ENCODE results near the gene ALPK3.

Gene ALPK3

DNA sequence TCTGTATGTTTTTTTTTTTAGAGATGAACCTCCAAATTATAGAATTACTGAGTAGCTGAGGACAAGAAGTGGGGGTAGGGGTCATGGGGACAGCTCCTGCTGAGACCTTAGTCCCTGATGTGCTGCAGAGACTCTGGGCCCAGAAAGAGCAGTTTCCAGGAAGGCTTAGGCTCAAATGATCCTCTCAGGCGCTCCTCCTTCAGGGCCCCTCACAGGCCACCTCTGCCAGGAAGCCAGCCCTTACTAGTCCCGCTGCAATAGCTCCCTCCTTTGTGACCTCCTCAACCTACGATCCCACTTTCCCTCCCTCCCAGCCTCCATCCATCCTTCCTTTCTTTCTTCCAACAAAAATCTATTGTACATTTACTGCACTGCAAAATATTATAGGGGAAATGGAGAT, 91.9 kb downstream of the ALPK3 start:
- no peak overlapping the region for H3K27ac ChIP-seq (ENCODE audit: low read length)
- H3K36me3 ChIP-seq (ENCODE audit: control insufficient read depth, low read depth, low read length) = no peaks in the 10 kb centered on the region
- H3K4me1 ChIP-seq (ENCODE audit: control insufficient read depth, low read depth, low read length) = no peaks in the 10 kb centered on the region
- no peak overlapping the region for H3K9ac ChIP-seq (ENCODE audit: low read length)
- H3K27me3 ChIP-seq (ENCODE audit: control insufficient read depth, insufficient read depth, low read length) = no peaks in the 10 kb centered on the region
- H3K9me3 ChIP-seq (ENCODE audit: control insufficient read depth, low read depth, low read length) = no peaks in the 10 kb centered on the region
- H3K4me3 ChIP-seq (ENCODE audit: low read length) = no peak overlapping the region

DNA sequence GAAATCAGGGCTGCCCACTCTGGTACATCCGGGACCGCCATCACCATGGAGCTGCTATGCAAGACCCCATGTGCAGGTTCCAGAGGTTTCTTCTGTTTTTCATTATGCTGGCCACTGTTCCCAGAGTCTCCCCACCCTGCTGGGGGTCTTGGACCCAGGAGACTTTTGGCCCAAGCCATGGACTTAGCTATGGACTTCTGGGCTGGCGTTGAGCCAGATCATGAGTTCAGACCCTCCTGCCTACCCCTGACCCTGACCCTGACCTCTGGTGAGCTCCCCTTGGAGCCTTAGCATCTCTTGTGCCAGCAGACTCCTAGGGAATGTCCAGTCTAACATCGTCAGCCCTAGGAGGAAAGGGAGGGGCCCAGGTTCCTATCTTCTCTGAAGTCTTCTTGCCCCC, 92.6 kb downstream of the ALPK3 start:
- H3K4me1 ChIP-seq (ENCODE audit: control insufficient read depth, low read depth, low read length) = no peaks in the 10 kb centered on the region
- H3K27ac ChIP-seq (ENCODE audit: low read length) = no peak overlapping the region
- H3K27me3 ChIP-seq (ENCODE audit: control insufficient read depth, insufficient read depth, low read length) = no peaks in the 10 kb centered on the region
- no peak overlapping the region for H3K4me3 ChIP-seq (ENCODE audit: low read length)
- no peaks in the 10 kb centered on the region for H3K9me3 ChIP-seq (ENCODE audit: control insufficient read depth, low read depth, low read length)
- H3K36me3 ChIP-seq (ENCODE audit: control insufficient read depth, low read depth, low read length) = no peaks in the 10 kb centered on the region
- no peak overlapping the region for H3K9ac ChIP-seq (ENCODE audit: low read length)

DNA sequence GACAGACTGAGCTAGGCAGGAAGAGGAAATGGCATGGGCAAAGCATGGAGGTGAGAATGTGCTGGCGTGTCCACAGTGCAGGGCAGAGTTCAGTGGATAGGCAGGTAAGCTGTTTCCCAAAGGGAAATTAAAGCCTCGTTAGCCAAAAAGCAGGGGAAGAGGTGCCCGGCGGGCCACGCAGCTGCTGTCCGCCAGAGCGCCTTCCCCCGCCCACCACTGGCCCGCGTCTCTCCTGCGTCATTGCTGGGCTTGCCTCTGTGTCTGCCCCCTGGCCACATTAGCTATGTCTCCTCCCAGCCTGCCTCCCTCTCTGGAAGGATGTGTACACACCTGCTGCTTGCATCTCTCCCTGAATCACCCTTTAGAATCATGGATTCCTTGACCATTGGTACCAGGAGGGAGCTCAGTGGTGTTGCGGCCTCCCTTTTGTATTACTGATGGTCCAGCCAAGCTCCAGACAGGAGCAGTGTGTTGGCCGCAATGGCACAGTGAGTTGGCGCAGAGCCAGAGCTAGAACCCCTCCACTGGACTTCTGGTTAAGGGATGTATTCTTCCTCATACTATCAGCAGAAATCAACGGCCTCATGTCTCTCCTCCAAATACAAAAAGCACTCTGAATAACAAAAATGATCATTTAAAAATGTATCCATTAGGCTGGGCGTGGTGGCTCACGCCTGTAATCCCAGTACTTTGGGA, 93.9 kb downstream of the ALPK3 start:
- Histone ChIP-seq H3K36me3 (ENCODE audit: control insufficient read depth, low read depth, low read length) (no peaks in the 10 kb centered on the region), H3K27ac (ENCODE audit: low read length) (no peak overlapping the region), H3K9ac (ENCODE audit: low read length) (no peak overlapping the region), H3K4me1 (ENCODE audit: control insufficient read depth, low read depth, low read length) (no peaks in the 10 kb centered on the region), H3K9me3 (ENCODE audit: control insufficient read depth, low read depth, low read length) (no peaks in the 10 kb centered on the region), H3K4me3 (ENCODE audit: low read length) (no peak overlapping the region), H3K27me3 (ENCODE audit: control insufficient read depth, insufficient read depth, low read length) (no peaks in the 10 kb centered on the region)

DNA sequence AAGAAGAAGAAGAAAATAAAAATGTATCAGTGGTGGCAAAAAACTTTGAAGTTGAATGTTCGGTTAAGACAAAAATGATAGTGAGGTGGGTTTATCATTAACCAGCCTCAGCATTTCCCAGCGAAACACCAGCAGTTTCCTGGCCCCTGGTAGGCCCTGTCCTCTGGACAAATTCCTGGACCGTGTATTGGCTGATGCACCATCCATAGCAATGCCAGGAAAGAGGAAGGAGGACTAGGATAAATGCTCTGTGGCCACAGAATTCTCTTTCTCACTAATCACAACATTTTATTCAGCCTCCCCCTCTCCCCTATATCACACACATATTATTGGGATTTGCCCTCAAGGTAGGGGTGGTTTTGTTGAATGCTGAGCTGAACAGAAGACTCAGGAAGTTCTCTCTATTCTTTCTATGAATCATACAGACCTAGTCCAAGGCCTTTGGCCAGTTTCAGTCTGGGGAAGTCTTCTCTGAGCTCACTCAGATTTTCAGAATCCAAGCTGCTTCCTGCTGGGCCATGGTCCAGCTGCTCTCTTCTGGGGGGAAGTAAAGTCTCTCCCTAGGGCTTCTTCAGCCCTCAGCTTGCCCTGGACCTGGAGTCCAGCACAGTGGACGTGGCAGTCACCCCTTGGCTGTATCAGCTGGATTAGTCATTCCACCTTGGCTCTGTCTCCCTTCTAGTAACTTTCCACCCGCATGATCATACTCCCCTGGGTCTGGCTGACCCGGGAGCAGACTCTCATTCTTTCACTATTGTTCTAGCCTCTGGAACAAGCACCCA, 94.9 kb downstream of the ALPK3 start:
- no peaks in the 10 kb centered on the region for H3K4me1 ChIP-seq (ENCODE audit: control insufficient read depth, low read depth, low read length)
- no peak overlapping the region for H3K4me3 ChIP-seq (ENCODE audit: low read length)
- no peak overlapping the region for H3K9ac ChIP-seq (ENCODE audit: low read length)
- H3K36me3 ChIP-seq (ENCODE audit: control insufficient read depth, low read depth, low read length) = no peaks in the 10 kb centered on the region
- H3K27ac ChIP-seq (ENCODE audit: low read length) = no peak overlapping the region
- H3K9me3 ChIP-seq (ENCODE audit: control insufficient read depth, low read depth, low read length) = no peaks in the 10 kb centered on the region
- no peaks in the 10 kb centered on the region for H3K27me3 ChIP-seq (ENCODE audit: control insufficient read depth, insufficient read depth, low read length)

DNA sequence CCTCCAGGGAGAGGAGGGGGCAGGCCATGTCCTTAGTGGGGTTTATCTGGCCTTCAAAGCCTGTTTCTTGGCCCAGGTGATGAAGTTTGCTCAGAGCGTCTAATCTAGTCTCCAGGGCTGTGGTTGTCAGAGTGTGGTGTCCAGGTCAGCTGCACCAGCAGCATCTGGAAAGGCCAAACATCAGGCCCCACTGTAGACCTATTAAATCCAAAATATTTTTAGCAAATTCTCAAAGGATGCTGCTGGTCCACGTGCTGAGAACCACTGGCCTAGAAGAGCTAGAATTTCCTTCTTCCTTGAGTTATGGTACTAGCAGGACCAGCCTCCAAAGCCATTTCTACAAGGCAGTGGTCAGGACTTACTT, 96.2 kb downstream of the ALPK3 start:
- Histone ChIP-seq H3K36me3 (ENCODE audit: control insufficient read depth, low read depth, low read length) (no peaks in the 10 kb centered on the region), H3K27ac (ENCODE audit: low read length) (no peak overlapping the region), H3K9ac (ENCODE audit: low read length) (no peak overlapping the region), H3K4me3 (ENCODE audit: low read length) (no peak overlapping the region), H3K9me3 (ENCODE audit: control insufficient read depth, low read depth, low read length) (no peaks in the 10 kb centered on the region), H3K27me3 (ENCODE audit: control insufficient read depth, insufficient read depth, low read length) (no peaks in the 10 kb centered on the region), H3K4me1 (ENCODE audit: control insufficient read depth, low read depth, low read length) (no peaks in the 10 kb centered on the region)

DNA sequence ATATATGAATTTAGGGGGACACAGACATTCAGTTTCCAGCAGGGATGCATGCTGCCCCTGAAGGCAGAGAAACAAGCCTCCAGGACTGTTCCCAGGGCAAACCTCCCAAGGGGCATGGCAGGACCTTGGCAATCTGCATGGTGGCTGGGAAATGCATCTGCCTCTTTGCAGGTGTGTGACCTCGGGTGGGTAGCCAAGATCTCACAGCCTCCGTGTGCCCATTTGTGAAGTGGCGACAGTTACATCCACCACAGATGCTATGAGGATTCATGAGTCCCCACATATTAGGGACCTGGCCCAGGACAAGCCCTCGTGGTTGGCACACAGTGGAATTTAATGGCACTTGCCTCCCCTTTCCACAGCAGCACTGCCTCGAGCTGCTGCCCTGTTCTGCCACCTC, 97.2 kb downstream of the ALPK3 start:
- H3K27ac ChIP-seq (ENCODE audit: low read length) = no peak overlapping the region
- no peak overlapping the region for H3K9ac ChIP-seq (ENCODE audit: low read length)
- no peaks in the 10 kb centered on the region for H3K36me3 ChIP-seq (ENCODE audit: control insufficient read depth, low read depth, low read length)
- H3K27me3 ChIP-seq (ENCODE audit: control insufficient read depth, insufficient read depth, low read length) = no peaks in the 10 kb centered on the region
- H3K9me3 ChIP-seq (ENCODE audit: control insufficient read depth, low read depth, low read length) = no peaks in the 10 kb centered on the region
- no peaks in the 10 kb centered on the region for H3K4me1 ChIP-seq (ENCODE audit: control insufficient read depth, low read depth, low read length)
- no peak overlapping the region for H3K4me3 ChIP-seq (ENCODE audit: low read length)

DNA sequence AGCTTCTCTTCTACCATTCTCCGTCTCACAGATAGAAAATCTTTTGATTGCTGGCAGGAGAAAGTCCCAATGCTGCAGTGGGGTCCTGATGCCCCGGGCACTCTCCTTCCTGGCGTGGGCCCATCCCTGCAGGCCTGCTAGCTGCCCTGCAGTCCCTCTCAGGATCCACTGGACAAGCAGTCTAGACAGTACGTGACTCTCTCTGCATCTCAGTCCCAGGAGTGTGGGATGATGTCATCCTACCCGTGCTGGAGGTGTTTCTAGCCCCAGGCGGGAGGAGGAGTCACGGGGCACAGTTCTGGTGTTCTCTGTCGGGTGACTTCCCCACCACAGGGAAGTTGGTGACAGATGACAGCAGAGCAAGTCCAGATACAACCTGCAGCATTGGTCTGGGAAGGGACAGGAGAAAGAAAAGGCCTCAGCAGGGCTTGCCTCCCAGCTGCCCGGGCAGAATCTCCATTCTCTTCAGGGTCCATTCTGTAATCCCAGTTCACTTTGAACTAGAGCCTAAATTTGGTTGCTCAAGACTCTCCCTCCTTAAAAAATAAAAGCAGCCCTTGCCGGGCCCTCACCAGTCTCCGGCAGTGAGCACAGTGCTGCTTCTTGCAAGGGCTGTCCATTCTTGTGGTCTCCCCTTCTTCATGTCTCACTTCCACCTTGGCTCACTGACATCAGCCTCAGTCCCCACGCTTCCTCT, 97.9 kb downstream of the ALPK3 start:
- Histone ChIP-seq H3K27ac (ENCODE audit: low read length) (no peak overlapping the region), H3K9me3 (ENCODE audit: control insufficient read depth, low read depth, low read length) (no peaks in the 10 kb centered on the region), H3K4me3 (ENCODE audit: low read length) (no peak overlapping the region), H3K4me1 (ENCODE audit: control insufficient read depth, low read depth, low read length) (no peaks in the 10 kb centered on the region), H3K36me3 (ENCODE audit: control insufficient read depth, low read depth, low read length) (no peaks in the 10 kb centered on the region), H3K9ac (ENCODE audit: low read length) (no peak overlapping the region), H3K27me3 (ENCODE audit: control insufficient read depth, insufficient read depth, low read length) (no peaks in the 10 kb centered on the region)

DNA sequence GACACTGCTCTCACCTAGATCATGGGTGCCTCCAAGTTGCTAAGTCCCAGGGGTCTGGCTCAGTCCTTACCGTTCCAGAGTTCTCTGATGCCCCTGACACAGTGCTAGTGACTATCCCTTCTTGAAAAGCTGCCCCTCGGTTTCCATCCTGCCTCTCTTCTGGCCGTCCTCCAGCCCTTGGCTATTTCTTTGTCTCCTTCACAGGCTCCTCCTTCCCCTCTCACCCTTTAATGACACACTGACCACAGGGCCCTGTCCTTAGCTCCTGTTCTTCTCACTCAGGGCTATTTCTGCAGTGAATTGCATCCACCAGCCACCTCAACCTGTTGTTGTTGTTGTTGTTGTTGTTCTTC, 98.4 kb downstream of the ALPK3 start:
- no peak overlapping the region for H3K27ac ChIP-seq (ENCODE audit: low read length)
- no peaks in the 10 kb centered on the region for H3K4me1 ChIP-seq (ENCODE audit: control insufficient read depth, low read depth, low read length)
- no peak overlapping the region for H3K9ac ChIP-seq (ENCODE audit: low read length)
- H3K27me3 ChIP-seq (ENCODE audit: control insufficient read depth, insufficient read depth, low read length) = no peaks in the 10 kb centered on the region
- no peaks in the 10 kb centered on the region for H3K9me3 ChIP-seq (ENCODE audit: control insufficient read depth, low read depth, low read length)
- H3K36me3 ChIP-seq (ENCODE audit: control insufficient read depth, low read depth, low read length) = no peaks in the 10 kb centered on the region
- no peak overlapping the region for H3K4me3 ChIP-seq (ENCODE audit: low read length)

DNA sequence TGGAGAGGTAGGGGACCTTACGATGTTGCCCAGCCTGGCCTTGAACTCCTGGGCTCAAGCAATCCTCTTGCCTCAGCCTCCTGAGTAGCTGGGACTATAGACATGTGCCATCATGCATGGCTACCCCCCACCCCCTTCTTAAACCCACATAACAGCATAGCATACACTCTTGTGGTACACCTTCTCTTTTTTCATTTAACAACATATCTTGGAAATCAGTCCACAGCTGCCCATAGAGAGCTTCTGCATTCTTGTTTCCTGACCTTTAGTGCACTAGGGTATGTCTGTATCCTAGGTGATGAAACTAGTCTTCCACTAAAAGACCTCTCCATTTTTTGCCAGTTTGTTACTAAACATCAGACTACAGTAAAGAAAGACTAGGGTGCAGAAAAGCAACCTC, 100.3 kb downstream of the ALPK3 start:
- no peaks in the 10 kb centered on the region for H3K4me1 ChIP-seq (ENCODE audit: control insufficient read depth, low read depth, low read length)
- H3K27ac ChIP-seq (ENCODE audit: low read length) = no peak overlapping the region
- H3K4me3 ChIP-seq (ENCODE audit: low read length) = no peak overlapping the region
- H3K9me3 ChIP-seq (ENCODE audit: control insufficient read depth, low read depth, low read length) = no peaks in the 10 kb centered on the region
- no peaks in the 10 kb centered on the region for H3K36me3 ChIP-seq (ENCODE audit: control insufficient read depth, low read depth, low read length)
- H3K27me3 ChIP-seq (ENCODE audit: control insufficient read depth, insufficient read depth, low read length) = no peaks in the 10 kb centered on the region
- H3K9ac ChIP-seq (ENCODE audit: low read length) = no peak overlapping the region

DNA sequence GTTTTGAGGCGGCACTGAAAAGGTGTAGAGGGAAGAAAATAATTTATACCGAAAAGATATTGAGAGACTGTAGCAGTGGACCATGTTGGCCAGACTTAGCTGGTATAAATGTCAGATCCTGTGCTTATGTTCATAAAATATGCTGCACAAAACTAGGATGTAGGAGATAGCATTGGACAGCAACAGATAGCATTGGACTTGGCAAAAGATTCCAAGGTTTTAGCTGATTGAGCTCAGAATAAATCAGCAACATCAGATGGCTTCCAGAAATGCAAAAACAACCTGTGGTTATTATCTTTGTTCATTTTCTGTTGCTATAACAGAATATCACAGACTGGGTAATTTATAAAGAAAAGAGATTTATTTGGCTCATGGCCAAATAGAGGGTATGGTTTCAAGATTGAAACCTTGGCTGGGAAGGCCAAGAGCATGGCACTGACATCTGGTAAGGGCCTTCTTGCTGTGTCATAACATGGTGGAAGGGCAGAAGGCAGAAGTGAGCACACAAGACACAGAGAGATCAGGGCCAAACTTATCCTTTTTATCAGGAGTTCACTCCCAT, 102.0 kb downstream of the ALPK3 start:
- Histone ChIP-seq H3K4me3 (ENCODE audit: low read length) (no peak overlapping the region), H3K9ac (ENCODE audit: low read length) (no peak overlapping the region), H3K4me1 (ENCODE audit: control insufficient read depth, low read depth, low read length) (no peaks in the 10 kb centered on the region), H3K9me3 (ENCODE audit: control insufficient read depth, low read depth, low read length) (no peaks in the 10 kb centered on the region), H3K27ac (ENCODE audit: low read length) (no peak overlapping the region), H3K36me3 (ENCODE audit: control insufficient read depth, low read depth, low read length) (no peaks in the 10 kb centered on the region), H3K27me3 (ENCODE audit: control insufficient read depth, insufficient read depth, low read length) (no peaks in the 10 kb centered on the region)

DNA sequence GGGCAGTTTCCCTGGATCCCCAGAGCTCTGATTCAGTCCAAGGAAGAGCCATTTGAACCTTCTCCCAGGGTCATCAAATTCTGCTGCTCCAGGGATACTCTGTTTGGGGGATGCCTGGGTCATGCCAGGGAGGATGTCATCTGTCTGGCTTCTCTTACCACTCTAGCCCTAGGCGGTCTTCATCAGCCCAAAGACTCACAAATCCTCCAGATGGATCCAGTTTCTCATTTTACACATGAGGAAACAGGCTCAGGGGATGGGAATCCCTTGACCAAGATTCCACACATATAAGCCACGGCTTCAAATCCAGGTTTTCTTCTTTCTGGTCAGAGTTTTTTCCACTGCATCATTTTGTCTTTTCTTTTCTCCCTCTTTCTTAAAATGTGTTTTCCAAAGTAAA, 104.0 kb downstream of the ALPK3 start:
- H3K27me3 ChIP-seq (ENCODE audit: control insufficient read depth, insufficient read depth, low read length) = no peaks in the 10 kb centered on the region
- no peak overlapping the region for H3K9ac ChIP-seq (ENCODE audit: low read length)
- H3K4me3 ChIP-seq (ENCODE audit: low read length) = no peak overlapping the region
- no peak overlapping the region for H3K27ac ChIP-seq (ENCODE audit: low read length)
- no peaks in the 10 kb centered on the region for H3K9me3 ChIP-seq (ENCODE audit: control insufficient read depth, low read depth, low read length)
- H3K4me1 ChIP-seq (ENCODE audit: control insufficient read depth, low read depth, low read length) = no peaks in the 10 kb centered on the region
- H3K36me3 ChIP-seq (ENCODE audit: control insufficient read depth, low read depth, low read length) = no peaks in the 10 kb centered on the region

Data from iPS-18a (cell line).